RWPE1 (cell line): ENCODE data around the gene KRT3.
A peak's percentile ranks its signal among the peaks of the same experiment; 100 is the strongest.

ENCODE experiments used
- CTCF ChIA-PET: fragments of 350-600 bp; sonication (Branson Sonifier 250); formaldehyde crosslinking; extraction: SDS; loops from one replicate; lab custom pipeline; 2021; lab: Yijun Ruan, JAX
- POLR2A ChIA-PET: fragments of 400-600 bp; formaldehyde crosslinking; extraction: SDS; loops from one replicate; lab custom pipeline; 2020; ENCODE audit warnings: antibody characterized with exemption; ENCODE audit not compliant: low non-redundant PET; lab: Yijun Ruan, JAX
- DNase-seq: peaks from one replicate; pipeline ENCODE4 v3.0.0; 2012; ENCODE audit warnings: low spot score
- H3K27ac ChIP-seq: fragments of 450-650 bp; 2 replicates; pipeline ENCODE4 v1.5.1; 2017
- TF ChIP-seq, protein P1 (sequence below): fragments of 450-650 bp; conservative IDR thresholded peaks from 2 replicates; pipeline ENCODE4 v1.5.1; 2017; ENCODE audit warnings: low read depth, mild to moderate bottlenecking

The KRT3 gene

DNA sequence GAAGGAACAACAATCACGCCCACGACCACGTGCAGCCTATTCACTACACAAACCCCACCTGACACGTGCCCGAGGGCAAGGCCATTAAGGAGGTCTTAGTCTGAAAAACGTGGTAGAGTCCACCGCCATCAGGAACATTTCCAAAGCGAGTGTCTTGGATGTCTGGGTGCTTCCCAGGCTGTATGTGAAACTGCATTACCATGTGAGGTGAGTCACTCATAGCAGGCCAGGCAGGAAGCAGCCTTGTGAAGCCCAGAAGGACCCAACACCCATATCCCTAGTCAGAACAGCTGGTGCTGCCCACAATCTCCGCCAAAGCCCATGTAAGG lies 41.5 kb upstream of the KRT3 start:
- ChIA-PET CTCF (interaction anchor here (0.7 kb wide), 1 partner anchor 33 kb away, joined by 3 read pairs; no protein-coding TSS in a partner anchor), POLR2A (no interaction called here)
- TF ChIP-seq, protein P1, sequence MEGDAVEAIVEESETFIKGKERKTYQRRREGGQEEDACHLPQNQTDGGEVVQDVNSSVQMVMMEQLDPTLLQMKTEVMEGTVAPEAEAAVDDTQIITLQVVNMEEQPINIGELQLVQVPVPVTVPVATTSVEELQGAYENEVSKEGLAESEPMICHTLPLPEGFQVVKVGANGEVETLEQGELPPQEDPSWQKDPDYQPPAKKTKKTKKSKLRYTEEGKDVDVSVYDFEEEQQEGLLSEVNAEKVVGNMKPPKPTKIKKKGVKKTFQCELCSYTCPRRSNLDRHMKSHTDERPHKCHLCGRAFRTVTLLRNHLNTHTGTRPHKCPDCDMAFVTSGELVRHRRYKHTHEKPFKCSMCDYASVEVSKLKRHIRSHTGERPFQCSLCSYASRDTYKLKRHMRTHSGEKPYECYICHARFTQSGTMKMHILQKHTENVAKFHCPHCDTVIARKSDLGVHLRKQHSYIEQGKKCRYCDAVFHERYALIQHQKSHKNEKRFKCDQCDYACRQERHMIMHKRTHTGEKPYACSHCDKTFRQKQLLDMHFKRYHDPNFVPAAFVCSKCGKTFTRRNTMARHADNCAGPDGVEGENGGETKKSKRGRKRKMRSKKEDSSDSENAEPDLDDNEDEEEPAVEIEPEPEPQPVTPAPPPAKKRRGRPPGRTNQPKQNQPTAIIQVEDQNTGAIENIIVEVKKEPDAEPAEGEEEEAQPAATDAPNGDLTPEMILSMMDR: no peak

GRCh38 chr12:52836491-52837412 lies 40.8 kb upstream of the KRT3 start:
- CTCF ChIA-PET: interaction anchor here (0.6 to 0.7 kb wide), 2 partner anchors 29 to 703 kb away, joined by 3 read pairs; no protein-coding TSS in a partner anchor
- H3K27ac ChIP-seq: no peak overlapping the region
- DNase-seq: no peak
- POLR2A ChIA-PET: no interaction called here
- TF ChIP-seq, protein P1: no peak

More for the DNA sequence above, 41.5 kb upstream of the KRT3 start:
- H3K27ac ChIP-seq: no peak overlapping the region
- peak; percentile 70 for DNase-seq

GRCh38 chr12:52836042-52836466 lies 40.1 kb upstream of the KRT3 start:
- DNase-seq: no peak
- POLR2A ChIA-PET: no interaction called here
- H3K27ac ChIP-seq: no peak overlapping the region
- CTCF ChIA-PET: no interaction called here
- TF ChIP-seq, protein P1: no peak

- TF ChIP-seq, protein P1: no peak
- no peak for DNase-seq
- ChIA-PET CTCF (no interaction called here), POLR2A (no interaction called here)
- no peak overlapping the region for H3K27ac ChIP-seq
Measured at GRCh38 chr12:52835271-52836041, 39.5 kb upstream of the KRT3 start.

DNA sequence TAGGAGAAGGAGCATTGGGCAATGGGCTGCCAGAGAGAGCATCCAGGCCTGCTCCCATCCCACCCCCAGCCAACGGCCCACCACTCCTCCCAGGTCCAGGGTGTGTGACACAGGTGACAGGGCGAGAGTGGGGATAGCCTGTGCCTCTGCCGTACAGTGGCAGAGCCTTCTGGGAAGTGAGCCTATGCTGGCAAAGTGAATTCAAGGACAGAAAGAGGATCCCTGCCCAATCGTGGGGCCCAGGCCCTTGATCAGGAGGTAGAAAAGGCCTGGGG lies 38.7 kb upstream of the KRT3 start:
- no peak for DNase-seq
- H3K27ac ChIP-seq: no peak overlapping the region
- ChIA-PET CTCF (interaction anchor here (1.1 kb wide), 1 partner anchor 462 kb away, joined by 3 read pairs; no protein-coding TSS in a partner anchor), POLR2A (no interaction called here)
- TF ChIP-seq, protein P1: no peak

- CTCF ChIA-PET: interaction anchor here (0.5 to 1.1 kb wide), 4 partner anchors 237 to 678 kb away, joined by 3 to 6 read pairs (median 4); no protein-coding TSS in a partner anchor
- no peak for DNase-seq
- no peak within 1 kb of the TSS for H3K27ac ChIP-seq
- TF ChIP-seq, protein P1: no peak
- POLR2A ChIA-PET: no interaction called here
Measured at GRCh38 chr12:52833922-52834726, 38.2 kb upstream of the KRT3 start, which contains the start of gene KRT79. Gene KRT79, minus strand, starts transcription at chr12:52834311. Its CDS starts 51 bp downstream, at chr12:52834260.
